ENCODE measurements around the gene STEAP2.
"Not testable (repeated sequence)": the region's sequence is repeated elsewhere in the genome, so short reads cannot be mapped to it uniquely, and the experiment has no call there.

The STEAP2 gene

GRCh38 chr7:90232430-90232829 is 20.9 kb downstream of the STEAP2 start:
- DNase-seq (ENCODE audit: low spot score) (no peak), FAIRE-seq (no peak)

GRCh38 chr7:90233569-90233968 is 22.0 kb downstream of the STEAP2 start:
- FAIRE-seq (no peak), DNase-seq (ENCODE audit: low spot score) (no peak)

- FAIRE-seq (no peak), DNase-seq (ENCODE audit: low spot score) (no peak)
Observed at GRCh38 chr7:90236721-90237289, 25.3 kb downstream of the STEAP2 start.

- FAIRE-seq, result no peak
Observed at GRCh38 chr7:90238022-90238421, 26.5 kb downstream of the STEAP2 start.

DNA sequence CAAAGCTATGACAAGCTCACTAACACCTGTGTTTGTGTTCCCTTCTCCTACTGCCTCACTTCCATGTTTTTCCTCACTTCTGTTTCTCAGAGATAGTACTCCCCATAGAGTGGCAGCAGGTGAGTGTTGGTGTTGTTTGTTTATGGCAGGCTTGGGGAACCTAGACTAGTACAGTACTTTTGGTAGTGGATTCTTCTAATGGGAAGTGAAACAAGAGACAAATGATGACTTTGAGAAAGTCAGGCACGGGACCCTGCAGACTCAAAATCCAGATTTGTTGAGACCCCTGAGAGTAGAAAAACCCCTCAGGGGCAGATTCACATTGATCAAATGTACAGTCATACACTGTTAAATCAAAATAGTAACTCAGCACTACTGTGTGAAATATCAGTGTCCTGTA is 27.0 kb downstream of the STEAP2 start:
- DNase-seq (ENCODE audit: low spot score) (no peak), FAIRE-seq (no peak)

More at GRCh38 chr7:90238022-90238421, 26.5 kb downstream of the STEAP2 start:
- DNase-seq (ENCODE audit: low spot score), result no peak

- DNase-seq (ENCODE audit: low spot score) (no peak), FAIRE-seq (no peak)
Observed at GRCh38 chr7:90239050-90239449, 27.5 kb downstream of the STEAP2 start.

DNA sequence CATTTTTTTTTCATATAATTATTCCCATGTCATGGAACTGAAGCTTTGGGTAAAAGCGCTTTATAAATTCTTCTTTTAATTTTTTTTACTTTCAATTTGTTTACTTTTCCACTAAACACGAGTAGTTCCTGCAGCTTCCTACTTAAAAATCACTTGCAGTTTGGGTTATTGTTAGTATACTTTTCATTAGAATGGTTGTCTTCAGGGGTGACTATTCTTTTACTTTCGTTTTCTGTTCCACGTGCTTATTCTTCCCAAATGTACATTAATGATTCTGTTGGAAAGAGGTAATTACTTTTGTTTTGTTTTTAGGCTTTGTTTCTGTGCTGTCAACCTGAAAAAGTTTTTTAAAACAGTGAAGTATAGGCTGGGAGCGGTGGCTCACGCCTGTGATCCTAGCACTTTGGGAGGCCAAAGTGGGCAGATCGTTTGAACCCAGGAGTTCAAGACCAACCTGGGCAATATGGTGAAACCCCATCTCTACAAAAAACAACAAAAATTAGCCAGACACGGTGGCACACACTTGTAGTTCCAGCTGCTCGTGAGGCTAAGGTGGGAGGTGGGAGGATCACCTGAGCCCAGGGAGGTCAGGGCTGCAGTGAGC is 28.2 kb downstream of the STEAP2 start:
- no peak for DNase-seq (ENCODE audit: low spot score)
- no peak for FAIRE-seq

GRCh38 chr7:90242369-90243168 is 31.0 kb downstream of the STEAP2 start:
- FAIRE-seq (no peak), DNase-seq (ENCODE audit: low spot score) (no peak)

DNA sequence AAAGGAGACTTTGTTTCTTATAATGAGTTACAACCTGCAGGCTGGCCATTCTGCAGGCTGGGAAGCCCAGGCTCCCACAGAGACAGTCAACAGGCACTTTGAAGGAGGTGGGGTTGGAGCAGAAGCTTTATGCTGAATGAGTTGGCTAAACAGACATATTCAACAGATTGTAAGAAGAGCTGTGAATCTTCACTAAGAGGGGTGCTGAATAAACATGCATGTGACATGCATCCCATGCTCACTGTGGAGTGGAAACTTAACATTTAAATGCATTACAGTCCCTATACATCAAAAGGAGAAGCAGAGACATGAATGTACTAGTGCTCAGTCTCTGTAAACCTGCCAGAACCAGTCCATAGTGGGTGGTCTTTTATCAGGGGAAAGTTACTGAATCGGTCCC is 32.0 kb downstream of the STEAP2 start:
- FAIRE-seq (no peak), DNase-seq (ENCODE audit: low spot score) (no peak)

DNA sequence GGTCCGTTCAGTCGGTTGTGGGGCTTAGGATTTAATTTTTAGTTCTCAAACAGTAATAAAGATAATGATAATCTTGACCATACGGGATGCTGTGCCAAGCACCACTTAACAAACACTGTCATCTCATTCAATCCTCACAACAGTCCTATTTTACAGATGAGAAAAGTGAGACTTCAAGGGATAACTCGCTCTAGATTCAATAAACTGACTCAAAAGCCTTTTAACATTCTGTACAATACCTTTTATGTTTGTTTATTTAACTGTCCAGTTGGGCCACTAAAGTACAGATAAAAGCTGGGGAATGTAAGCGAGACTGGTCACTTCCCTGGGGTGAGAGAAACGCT is 33.0 kb downstream of the STEAP2 start:
- no peak for DNase-seq (ENCODE audit: low spot score)
- FAIRE-seq, result no peak

DNA sequence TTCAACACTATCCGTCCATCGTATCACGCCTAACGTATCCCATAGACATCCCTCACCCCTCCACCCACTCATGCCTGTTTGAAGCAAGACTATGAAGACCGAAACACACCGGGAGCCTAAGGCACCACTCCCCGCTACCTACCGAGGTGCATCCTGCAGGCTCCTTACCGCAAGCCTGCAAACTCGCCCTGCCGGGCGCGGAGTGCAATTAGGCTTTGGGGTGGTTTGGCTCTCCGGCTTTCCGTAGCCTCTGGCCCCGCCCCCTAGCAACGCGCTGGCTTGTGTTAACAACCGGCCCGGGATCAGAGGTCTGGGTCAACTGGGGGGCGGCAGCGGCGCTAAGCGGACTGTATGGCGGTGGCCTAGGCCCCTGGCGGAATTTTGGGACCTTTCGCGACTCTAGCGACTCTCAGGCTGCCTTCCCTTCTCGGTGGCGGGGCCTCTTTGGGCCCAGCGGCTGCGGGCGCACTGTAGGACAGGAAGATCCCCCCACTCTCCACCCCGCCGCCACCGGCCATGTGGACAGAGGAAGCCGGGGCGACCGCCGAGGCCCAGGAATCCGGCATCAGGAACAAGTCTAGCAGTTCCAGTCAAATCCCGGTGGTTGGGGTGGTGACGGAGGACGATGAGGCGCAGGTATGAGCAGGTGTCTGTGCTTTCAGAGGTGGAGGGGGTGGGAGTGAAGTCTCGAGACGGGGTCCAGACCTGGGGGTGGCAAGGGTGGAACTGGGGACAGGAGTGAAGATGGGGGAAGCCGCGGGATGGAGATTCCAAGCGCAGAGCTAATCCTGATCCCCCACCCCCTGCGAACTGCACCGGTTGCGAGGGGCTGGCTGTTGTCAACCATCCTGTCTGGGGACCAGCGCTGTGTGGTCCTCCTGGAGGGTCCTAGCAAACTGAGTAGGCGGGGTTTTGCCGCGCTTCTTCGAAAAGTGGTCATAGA is 33.6 kb downstream of the STEAP2 start, which contains the start of gene CFAP69:
Gene CFAP69, plus strand, starts transcription at position 266 of the 943 bp plus-strand sequence. Its CDS starts 251 bp downstream, at position 517.
- FAIRE-seq, result no peak
- peak; percentile 76 for DNase-seq (ENCODE audit: low spot score)

DNA sequence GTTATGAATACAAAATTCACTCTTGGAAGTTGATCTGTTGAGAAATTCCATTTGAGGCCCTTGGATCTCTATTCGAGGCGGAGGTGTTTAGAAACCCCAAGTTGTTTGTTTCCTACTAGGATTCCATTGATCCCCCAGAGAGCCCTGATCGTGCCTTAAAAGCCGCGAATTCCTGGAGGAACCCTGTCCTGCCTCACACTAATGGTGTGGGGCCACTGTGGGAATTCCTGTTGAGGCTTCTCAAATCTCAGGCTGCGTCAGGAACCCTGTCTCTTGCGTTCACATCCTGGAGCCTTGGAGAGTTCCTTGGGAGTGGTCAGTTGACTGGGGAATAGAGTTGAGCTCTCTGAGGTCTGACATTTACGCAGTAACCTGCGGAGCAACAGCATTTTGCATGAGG is 34.6 kb downstream of the STEAP2 start:
- FAIRE-seq (no peak), DNase-seq (ENCODE audit: low spot score) (no peak)

DNA sequence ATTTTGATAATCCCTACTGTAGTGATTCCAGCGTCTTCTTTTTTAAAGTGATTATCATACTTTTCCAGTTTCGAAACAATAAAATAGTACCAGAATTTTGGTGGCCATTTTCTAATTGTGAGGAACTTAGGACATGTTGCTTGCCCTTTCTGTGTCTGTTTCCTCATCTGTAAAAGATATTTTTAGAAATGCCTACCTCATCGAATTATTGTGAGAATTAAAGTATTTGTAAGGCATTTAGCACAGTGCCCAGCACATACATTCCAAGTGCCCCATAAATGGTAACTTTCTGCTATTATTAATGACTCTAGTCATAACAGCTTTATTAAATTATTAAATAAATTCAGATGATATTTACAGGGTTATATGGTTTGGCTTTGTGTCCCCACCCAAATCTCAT is 37.2 kb downstream of the STEAP2 start:
- no peak for FAIRE-seq
- no peak for DNase-seq (ENCODE audit: low spot score)

GRCh38 chr7:90250601-90251303 is 39.2 kb downstream of the STEAP2 start:
- no peak for DNase-seq (ENCODE audit: low spot score)
- FAIRE-seq, result no peak

GRCh38 chr7:90251304-90251635 is 39.7 kb downstream of the STEAP2 start:
- no peak for FAIRE-seq
- no peak for DNase-seq (ENCODE audit: low spot score)

- not testable (repeated sequence) for FAIRE-seq; DNase-seq (ENCODE audit: low spot score)
Observed at GRCh38 chr7:90256011-90256410, 44.5 kb downstream of the STEAP2 start.

GRCh38 chr7:90256778-90257177 is 45.2 kb downstream of the STEAP2 start:
- FAIRE-seq (no peak), DNase-seq (ENCODE audit: low spot score) (no peak)

DNA sequence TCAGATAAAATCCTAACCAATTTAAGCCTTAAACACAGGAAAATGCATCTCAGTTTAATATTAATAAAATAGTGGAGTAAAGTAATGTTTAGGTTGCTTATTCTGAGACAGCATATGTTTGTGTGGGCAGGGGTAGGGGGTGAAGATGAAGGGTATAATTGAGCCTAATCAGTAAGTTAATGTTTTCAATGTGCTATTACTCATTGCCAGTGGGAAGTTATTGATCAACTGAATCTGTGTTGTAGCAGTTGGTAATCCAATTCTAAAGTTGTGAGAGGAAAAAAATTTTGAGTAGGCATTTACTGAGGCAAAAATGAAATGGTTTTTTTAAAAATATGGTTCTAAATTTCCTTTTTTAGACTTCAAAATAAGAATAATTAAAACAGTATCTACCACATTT is 49.9 kb downstream of the STEAP2 start:
- DNase-seq (ENCODE audit: low spot score) (no peak), FAIRE-seq (no peak)

- peak; percentile 68 for DNase-seq (ENCODE audit: low spot score)
- FAIRE-seq, result peak; percentile 95
Observed at GRCh38 chr7:90262438-90262837, 50.9 kb downstream of the STEAP2 start.

DNA sequence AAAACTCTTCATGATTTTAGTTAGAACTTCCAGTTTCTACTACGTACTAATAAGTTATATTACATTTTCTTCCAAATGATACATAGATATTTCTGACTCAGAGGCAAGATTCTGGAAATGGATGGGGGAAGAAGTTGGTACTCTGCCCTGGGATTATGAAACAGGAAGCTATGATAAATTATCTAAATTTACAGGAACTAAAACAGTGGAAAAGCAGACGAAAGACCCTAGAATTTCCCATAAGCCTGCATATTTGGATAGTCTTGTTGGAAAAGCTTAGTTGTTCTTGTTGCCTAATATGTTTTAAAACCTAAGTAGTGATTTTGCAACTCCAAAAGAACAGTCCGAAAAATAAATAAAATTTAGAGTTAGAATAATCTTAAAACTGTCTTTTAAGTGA is 55.3 kb downstream of the STEAP2 start:
- no peak for DNase-seq (ENCODE audit: low spot score)
- FAIRE-seq, result no peak

DNA sequence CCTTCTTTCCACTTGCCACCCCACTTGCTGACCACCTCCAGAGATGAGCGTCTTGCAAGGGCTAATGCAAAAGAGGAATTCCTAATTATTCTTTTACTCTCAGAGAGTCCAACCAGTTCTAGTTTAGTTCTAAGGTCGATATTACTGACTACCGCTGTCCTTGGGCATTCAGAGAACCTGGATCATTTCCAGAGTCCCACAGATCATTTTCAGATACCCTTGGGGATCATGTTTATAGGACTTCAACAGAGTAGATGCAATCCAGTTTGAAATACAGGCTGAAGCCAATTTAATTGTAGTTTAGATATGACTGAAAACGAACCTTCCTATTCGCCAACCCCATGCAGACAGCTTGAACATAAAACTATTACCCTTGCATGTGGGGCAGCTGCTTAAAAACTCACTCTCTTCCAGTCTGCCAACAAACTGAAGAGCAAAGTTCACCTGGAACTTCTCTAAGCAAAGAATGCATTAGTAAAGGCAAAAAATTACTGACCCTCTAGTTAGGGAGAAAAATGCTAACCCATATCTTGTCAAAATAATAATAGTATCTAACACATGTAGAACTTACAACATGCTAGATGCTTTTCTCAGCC is 55.8 kb downstream of the STEAP2 start:
- FAIRE-seq (no peak), DNase-seq (ENCODE audit: low spot score) (no peak)

Data from RCC 7860 (cell line).